ES-I3 (cell line): ENCODE results near the gene RAB40C.

Experiments
- H3K36me3 ChIP-seq: 2 replicates; pipeline ENCODE4 v1.6.1; 2013; ENCODE audit warnings: mild to moderate bottlenecking, low read length, control low read depth, moderate library complexity; ENCODE audit not compliant: insufficient read depth
- H3K4me1 ChIP-seq: 2 replicates; pipeline ENCODE4 v1.6.1; 2013; ENCODE audit warnings: mild to moderate bottlenecking, control low read depth, low read length; ENCODE audit not compliant: insufficient read depth
- H3K9ac ChIP-seq: 2 replicates; pipeline ENCODE4 v1.6.1; 2013; ENCODE audit warnings: low read depth, mild to moderate bottlenecking, low read length, moderate library complexity
- H3K9me3 ChIP-seq: 2 replicates; pipeline ENCODE4 v1.6.1; 2013; ENCODE audit warnings: mild to moderate bottlenecking, low read length, moderate library complexity; ENCODE audit not compliant: control insufficient read depth, insufficient read depth

RAB40C gene

DNA sequence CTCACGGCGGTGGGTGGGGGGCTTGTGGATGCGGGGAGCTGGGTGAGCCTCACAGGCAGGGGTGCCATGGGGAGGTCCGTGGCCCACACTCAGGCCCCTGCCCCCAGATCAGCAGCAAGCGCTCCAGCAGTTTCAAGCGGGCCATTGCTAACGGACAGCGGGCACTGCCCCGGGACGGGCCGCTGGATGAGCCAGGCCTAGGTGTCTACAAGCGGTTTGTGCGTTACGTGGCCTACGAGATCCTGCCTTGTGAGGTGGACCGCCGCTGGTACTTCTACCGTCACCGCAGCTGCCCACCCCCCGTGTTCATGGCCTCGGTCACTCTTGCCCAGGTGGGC lies 86.7 kb downstream of the RAB40C start:
- H3K4me1 ChIP-seq, result no peaks in the 10 kb centered on the region
- no peaks in the 10 kb centered on the region for H3K9me3 ChIP-seq
- H3K36me3 ChIP-seq, result peaks cover 10% of the 10 kb centered on the region
- no peak overlapping the region for H3K9ac ChIP-seq

DNA sequence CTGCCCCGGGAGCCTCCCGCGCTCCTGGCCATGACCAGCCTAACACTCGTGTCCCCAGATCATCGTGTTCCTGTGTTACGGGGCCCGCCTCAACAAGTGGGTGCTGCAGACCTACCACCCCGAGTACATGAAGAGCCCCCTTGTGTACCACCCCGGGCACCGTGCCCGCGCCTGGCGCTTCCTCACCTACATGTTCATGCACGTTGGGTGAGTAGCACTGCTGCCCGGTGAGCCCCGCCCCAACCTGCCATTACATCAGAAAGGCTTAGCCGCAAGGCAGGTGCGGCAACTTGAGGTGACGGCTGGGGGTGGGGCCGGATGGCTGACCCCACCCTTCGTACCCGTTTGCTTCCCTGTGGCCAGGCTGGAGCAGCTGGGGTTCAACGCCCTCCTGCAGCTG lies 87.0 kb downstream of the RAB40C start:
- no peaks in the 10 kb centered on the region for H3K9me3 ChIP-seq
- no peak overlapping the region for H3K9ac ChIP-seq
- H3K4me1 ChIP-seq, result no peaks in the 10 kb centered on the region
- H3K36me3 ChIP-seq, result peaks cover 10% of the 10 kb centered on the region

DNA sequence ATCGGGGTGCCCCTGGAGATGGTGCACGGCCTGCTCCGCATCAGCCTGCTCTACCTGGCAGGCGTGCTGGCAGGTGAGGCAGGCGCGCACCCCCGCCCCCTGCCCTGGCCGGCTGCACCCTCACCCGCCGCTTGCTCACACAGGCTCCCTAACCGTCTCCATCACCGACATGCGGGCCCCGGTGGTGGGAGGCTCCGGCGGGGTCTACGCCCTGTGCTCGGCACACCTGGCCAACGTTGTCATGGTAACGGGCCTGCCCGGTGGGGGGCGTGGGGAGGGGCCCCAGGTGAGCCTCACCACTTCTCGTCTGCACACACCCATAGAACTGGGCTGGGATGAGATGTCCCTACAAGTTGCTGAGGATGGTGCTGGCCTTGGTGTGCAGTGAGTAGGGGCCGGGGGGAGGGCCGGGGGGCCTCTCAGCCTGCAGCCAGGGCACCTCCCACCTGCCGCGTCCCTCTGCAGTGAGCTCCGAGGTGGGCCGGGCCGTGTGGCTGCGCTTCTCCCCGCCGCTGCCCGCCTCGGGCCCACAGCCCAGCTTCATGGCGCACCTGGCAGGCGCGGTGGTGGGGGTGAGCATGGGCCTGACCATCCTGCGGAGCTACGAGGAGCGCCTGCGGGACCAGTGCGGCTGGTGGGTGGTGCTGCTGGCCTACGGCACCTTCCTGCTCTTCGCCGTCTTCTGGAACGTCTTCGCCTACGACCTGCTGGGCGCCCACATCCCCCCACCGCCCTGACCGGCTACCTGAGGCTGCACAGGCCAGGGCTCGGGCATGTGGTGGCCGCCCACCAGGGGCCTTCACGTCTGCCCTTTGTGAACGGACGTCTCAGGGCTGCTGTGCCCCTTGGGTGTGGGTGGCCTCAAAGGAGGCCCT lies 87.7 kb downstream of the RAB40C start:
- Histone ChIP-seq H3K36me3 (peaks cover 6% of the 10 kb centered on the region), H3K9ac (no peak overlapping the region), H3K9me3 (no peaks in the 10 kb centered on the region), H3K4me1 (no peaks in the 10 kb centered on the region)

DNA sequence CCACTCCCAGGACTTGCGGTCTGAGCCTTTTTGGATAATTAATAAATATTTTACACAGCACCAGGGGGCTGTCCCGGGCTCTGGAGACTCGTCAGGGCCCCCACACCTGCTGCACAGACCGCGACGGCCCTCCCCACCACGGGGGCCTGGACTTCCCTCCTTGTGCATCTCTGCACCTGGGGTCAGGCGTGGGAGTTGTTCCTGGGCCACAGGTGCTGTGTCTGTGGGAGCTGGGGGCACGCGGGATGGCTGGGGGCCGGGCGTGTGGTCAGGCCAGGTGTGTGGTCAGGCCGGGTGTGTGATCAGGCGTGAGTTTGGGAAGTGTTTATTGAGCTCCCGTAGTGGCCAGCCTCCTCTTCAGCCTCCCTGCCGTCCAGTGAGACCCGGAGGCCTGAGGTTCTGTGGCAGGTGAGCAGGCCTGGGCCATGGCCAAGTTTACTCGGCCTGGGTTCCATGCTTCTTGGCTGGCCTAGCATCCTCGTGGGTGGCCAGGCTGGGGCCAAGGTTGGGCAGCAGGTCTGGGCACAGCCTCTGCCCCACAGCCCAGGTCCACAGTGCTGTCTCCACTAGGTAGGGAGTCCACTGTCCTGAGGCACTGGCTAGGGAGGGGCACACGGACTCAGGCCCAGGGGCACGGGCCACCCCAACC lies 88.5 kb downstream of the RAB40C start:
- peaks cover 8% of the 10 kb centered on the region for H3K36me3 ChIP-seq
- no peaks in the 10 kb centered on the region for H3K9me3 ChIP-seq
- H3K4me1 ChIP-seq, result no peaks in the 10 kb centered on the region
- H3K9ac ChIP-seq, result no peak overlapping the region
